ENCODE results near the gene DLGAP4. TPM values are rescaled to one million over a fixed set of nuclear protein-coding genes. Genes with fewer than 3 reads are reported as not detected.

DLGAP4 gene
- polyA plus RNA-seq, 2 of the 4 experiments (the other 2 are of a cell fraction): 11.9 to 36.7 TPM

- POLR2A ChIA-PET: no interaction called here
- FAIRE-seq (no peak), DNase-seq (ENCODE audit: low read depth in 1 of 2, low spot score in 1 of 2) (no peak), ATAC-seq (no peak)
- Histone ChIP-seq H3K4me3 (no peak overlapping the region), H3K27ac (no peak overlapping the region), H3K9me3 (no peaks in the 10 kb centered on the region), H3K4me2 (no peak overlapping the region), H3K4me1 (0 out of 3 replicates have a peak, but pooled peaks cover 4% of the 10 kb centered on the region)
- CTCF ChIA-PET: interaction anchor here (1.3 kb wide), 1 partner anchor 34 kb away, joined by 3 read pairs; no protein-coding TSS in a partner anchor
- TF ChIP-seq HOXB13 (CRISPR knock-in tag; IDR thresholded peaks at IDR 0.05; ENCODE audit: low read depth): no peak
- no peak for TF ChIP-seq RCOR1 (IDR thresholded peaks at IDR 0.05; ENCODE audit: low read depth, low read length)
- TF ChIP-seq ZC3H11A (IDR thresholded peaks at IDR 0.05): no peak
- no peak for TF ChIP-seq HDAC2 (IDR thresholded peaks at IDR 0.05)
- no peak for TF ChIP-seq FOSB (CRISPR knock-in tag; IDR thresholded peaks at IDR 0.05)
- no peak for TF ChIP-seq NFE2L2 (conservative IDR thresholded peaks at IDR 0.05; ENCODE audit: low read length)
- TF ChIP-seq ATOH8 (CRISPR knock-in tag; IDR thresholded peaks at IDR 0.05; ENCODE audit: low read depth): no peak
- WGBS (ENCODE audit: missing lambda C conversion rate): 75% methylated on average over 7 of the region's 7 CpGs
These were observed 99.1 kb downstream of the DLGAP4 start for GRCh38 chr20:36405255-36405654.

GRCh38 chr20:36407199-36407733 lies 101.1 kb downstream of the DLGAP4 start:
- H3K4me2 ChIP-seq: no peak overlapping the region
- 0 out of 3 replicates have a peak, but pooled peaks cover 4% of the 10 kb centered on the region for H3K4me1 ChIP-seq
- DNase-seq (ENCODE audit: low read depth in 1 of 2, low spot score in 1 of 2) (no peak), FAIRE-seq (no peak), ATAC-seq (no peak)
- no peak for TF ChIP-seq CEBPB (IDR thresholded peaks at IDR 0.05)
- no peak for TF ChIP-seq ATOH8 (CRISPR knock-in tag; IDR thresholded peaks at IDR 0.05; ENCODE audit: low read depth)
- no peak for TF ChIP-seq JUN (IDR thresholded peaks at IDR 0.05)
- TF ChIP-seq TFCP2L1 (CRISPR knock-in tag; IDR thresholded peaks at IDR 0.05): no peak
- no peak for TF ChIP-seq FOXS1 (CRISPR knock-in tag; IDR thresholded peaks at IDR 0.05)
- TF ChIP-seq MYC (IDR thresholded peaks at IDR 0.05; ENCODE audit: borderline replicate concordance, low read length): no peak
- TF ChIP-seq MAX (IDR thresholded peaks at IDR 0.05): no peak
- no peak for TF ChIP-seq RAD21 (conservative IDR thresholded peaks at IDR 0.05 in 1 of 2, IDR thresholded peaks at IDR 0.05 in 1 of 2)
- TF ChIP-seq RNF2 (IDR thresholded peaks at IDR 0.05; ENCODE audit: borderline replicate concordance, low read depth): no peak
- TF ChIP-seq POLR2A (IDR thresholded peaks at IDR 0.05; ENCODE audit: low read length): no peak
- TF ChIP-seq RCOR1 (IDR thresholded peaks at IDR 0.05; ENCODE audit: low read depth, low read length): no peak
- no peak for TF ChIP-seq BHLHE40 (IDR thresholded peaks at IDR 0.05; ENCODE audit: low read depth, low read length)
- TF ChIP-seq CBX2 (IDR thresholded peaks at IDR 0.05; ENCODE audit: borderline replicate concordance, low read depth): no peak
- no peak for TF ChIP-seq ZNF302 (CRISPR knock-in tag; IDR thresholded peaks at IDR 0.05)
- no peak for TF ChIP-seq NPAS2 (CRISPR knock-in tag; IDR thresholded peaks at IDR 0.05; ENCODE audit: borderline replicate concordance)
- no peak overlapping the region for H3K27ac ChIP-seq
- ChIA-PET POLR2A (no interaction called here), CTCF (interaction anchor here (1.2 to 1.5 kb wide), 3 partner anchors 16 to 205 kb away, joined by 3 to 5 read pairs (median 4); no protein-coding TSS in a partner anchor)
- WGBS (ENCODE audit: missing lambda C conversion rate): 76% methylated on average over 3 of the region's 3 CpGs
- H3K4me3 ChIP-seq: no peak overlapping the region
- no peaks in the 10 kb centered on the region for H3K9me3 ChIP-seq

GRCh38 chr20:36408219-36408618 lies 102.1 kb downstream of the DLGAP4 start:
- CTCF ChIA-PET: interaction anchor here (0.7 to 1.5 kb wide), 4 partner anchors 16 to 1948 kb away, joined by 3 to 5 read pairs (median 4); no protein-coding TSS in a partner anchor
- H3K4me1 ChIP-seq: 0 out of 3 replicates have a peak, but pooled peaks cover 4% of the 10 kb centered on the region
- WGBS (ENCODE audit: missing lambda C conversion rate): 43% methylated on average over 10 of the region's 10 CpGs
- peak in 1 of 2 experiments; percentile 23 for DNase-seq (ENCODE audit: low read depth in 1 of 2, low spot score in 1 of 2)
- H3K4me2 ChIP-seq: no peak overlapping the region
- H3K27ac ChIP-seq: no peak overlapping the region
- no peaks in the 10 kb centered on the region for H3K9me3 ChIP-seq
- POLR2A ChIA-PET: no interaction called here
- ATAC-seq: no peak
- no peak overlapping the region for H3K4me3 ChIP-seq
- no peak for FAIRE-seq
- no peak for TF ChIP-seq RFX5 (IDR thresholded peaks at IDR 0.05)
- no peak for TF ChIP-seq MAZ (IDR thresholded peaks at IDR 0.05; ENCODE audit: borderline replicate concordance, low read depth, low read length)
- no peak for TF ChIP-seq HES2 (IDR thresholded peaks at IDR 0.05)
- no peak for TF ChIP-seq TFCP2L1 (CRISPR knock-in tag; IDR thresholded peaks at IDR 0.05)
- no peak for TF ChIP-seq HDAC2 (IDR thresholded peaks at IDR 0.05)
- TF ChIP-seq EP300 (IDR thresholded peaks at IDR 0.05): no peak
- TF ChIP-seq POLR2AphosphoS2 (conservative IDR thresholded peaks at IDR 0.05; ENCODE audit: low read length): no peak
- TF ChIP-seq REST (IDR thresholded peaks at IDR 0.05): no peak
- TF ChIP-seq PHF8 (IDR thresholded peaks at IDR 0.05; ENCODE audit: borderline replicate concordance, low read depth): no peak
- TF ChIP-seq CBX8 (IDR thresholded peaks at IDR 0.05): no peak
- no peak for TF ChIP-seq CHD4 (IDR thresholded peaks at IDR 0.05; ENCODE audit: borderline replicate concordance)
